ENCODE data around the gene NAALADL1. TPM values are rescaled to one million over a fixed set of nuclear protein-coding genes. Genes with fewer than 3 reads are reported as not detected.

NAALADL1 gene
- total RNA-seq, 4 donors from 2014 or later = 18.6 to 38.9 (median 29.1) TPM

DNA sequence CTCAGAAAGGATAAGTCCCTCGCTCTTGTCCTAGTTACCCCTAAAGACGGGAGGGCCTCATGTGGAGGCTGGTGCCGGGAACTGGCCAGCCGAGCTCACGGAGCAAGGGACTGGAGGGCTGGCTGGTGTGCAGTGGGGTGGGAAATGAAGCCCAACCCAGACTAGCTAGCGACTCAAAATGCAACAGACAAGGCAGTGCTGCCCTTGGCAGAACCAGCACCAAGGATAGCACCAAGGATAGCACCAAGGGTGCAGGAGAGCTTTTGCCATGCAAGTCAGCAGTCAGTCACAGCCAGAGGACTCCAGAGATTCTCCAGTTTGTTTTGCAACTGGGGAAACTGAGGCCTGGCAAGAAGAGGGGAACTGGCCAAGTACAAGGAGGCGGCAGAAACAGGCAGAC lies 55.1 kb downstream of the NAALADL1 start:
- Histone ChIP-seq H3K4me3 (no peak overlapping the region), H3K4me1 (no peaks in the 10 kb centered on the region), H3K27ac (no peak overlapping the region), H3K27me3 (no peaks in the 10 kb centered on the region), H3K9me3 (no peaks in the 10 kb centered on the region), H3K36me3 (no peaks in the 10 kb centered on the region)
- TF ChIP-seq EP300 (IDR thresholded peaks at IDR 0.05) (no peak), POLR2A (IDR thresholded peaks at IDR 0.05) (no peak)
- TF ChIP-seq, protein P1, sequence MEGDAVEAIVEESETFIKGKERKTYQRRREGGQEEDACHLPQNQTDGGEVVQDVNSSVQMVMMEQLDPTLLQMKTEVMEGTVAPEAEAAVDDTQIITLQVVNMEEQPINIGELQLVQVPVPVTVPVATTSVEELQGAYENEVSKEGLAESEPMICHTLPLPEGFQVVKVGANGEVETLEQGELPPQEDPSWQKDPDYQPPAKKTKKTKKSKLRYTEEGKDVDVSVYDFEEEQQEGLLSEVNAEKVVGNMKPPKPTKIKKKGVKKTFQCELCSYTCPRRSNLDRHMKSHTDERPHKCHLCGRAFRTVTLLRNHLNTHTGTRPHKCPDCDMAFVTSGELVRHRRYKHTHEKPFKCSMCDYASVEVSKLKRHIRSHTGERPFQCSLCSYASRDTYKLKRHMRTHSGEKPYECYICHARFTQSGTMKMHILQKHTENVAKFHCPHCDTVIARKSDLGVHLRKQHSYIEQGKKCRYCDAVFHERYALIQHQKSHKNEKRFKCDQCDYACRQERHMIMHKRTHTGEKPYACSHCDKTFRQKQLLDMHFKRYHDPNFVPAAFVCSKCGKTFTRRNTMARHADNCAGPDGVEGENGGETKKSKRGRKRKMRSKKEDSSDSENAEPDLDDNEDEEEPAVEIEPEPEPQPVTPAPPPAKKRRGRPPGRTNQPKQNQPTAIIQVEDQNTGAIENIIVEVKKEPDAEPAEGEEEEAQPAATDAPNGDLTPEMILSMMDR (IDR thresholded peaks at IDR 0.05) = no peak
- no peak for DNase-seq (ENCODE audit: low spot score in 2 of 2)
- 63% methylated on average over 7 of the region's 7 CpGs for WGBS, 2 donors

DNA sequence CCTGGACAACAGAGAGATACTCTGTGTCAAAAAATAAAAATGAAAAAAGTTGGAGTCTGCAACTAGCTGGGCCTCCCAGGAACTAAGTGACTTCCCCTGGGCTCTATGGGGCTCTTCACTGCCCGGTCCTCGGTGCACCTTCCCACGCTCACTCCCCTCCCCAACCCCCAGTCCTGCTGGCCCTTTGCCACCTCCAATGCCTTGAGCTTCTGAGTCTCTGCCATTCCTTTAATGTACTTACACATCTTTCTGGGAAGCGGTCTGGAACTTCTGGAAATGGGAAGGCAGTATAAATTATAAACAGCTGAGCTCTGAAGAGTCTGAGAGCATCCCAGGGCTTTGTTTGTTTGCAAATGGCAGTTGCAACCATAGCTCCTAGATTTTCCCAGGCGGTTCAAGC lies 55.6 kb downstream of the NAALADL1 start:
- WGBS, 2 donors = 45 to 48% methylated on average over 5 of the region's 5 CpGs
- no peak overlapping the region for H3K27ac ChIP-seq

DNA sequence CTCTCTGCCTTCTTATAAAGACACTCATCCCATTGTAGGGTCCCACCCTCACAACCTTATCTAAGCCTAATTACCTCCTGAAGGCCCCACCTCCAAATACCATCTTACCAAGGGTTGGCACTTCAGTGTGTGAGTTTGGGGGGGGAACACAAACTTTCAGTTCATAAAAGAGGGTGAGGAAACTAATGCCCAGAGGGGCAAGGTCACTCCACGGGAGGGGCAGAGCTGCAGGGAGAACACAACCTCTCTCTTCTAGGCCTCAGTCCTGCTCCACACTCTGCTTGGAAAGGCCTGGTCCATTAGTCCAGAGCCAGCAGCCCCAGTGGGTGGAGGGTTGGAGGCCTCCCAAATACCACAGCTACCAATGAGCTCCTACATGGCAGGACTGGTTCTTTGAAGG lies 58.9 kb downstream of the NAALADL1 start:
- H3K27ac ChIP-seq = peak overlapping the region in 1 of 4 donors; percentile 54
- no peaks in the 10 kb centered on the region for H3K36me3 ChIP-seq
- 60 to 67% methylated on average over 1 of the region's 1 CpG for WGBS, 2 donors
- H3K27me3 ChIP-seq = no peaks in the 10 kb centered on the region
- H3K4me3 ChIP-seq = no peak overlapping the region
- peaks cover 0 to 15% (median 4%) of the 10 kb centered on the region in 4 donors for H3K4me1 ChIP-seq
- no peak for TF ChIP-seq EP300 (IDR thresholded peaks at IDR 0.05)
- no peak for TF ChIP-seq POLR2A (IDR thresholded peaks at IDR 0.05)
- TF ChIP-seq, protein P1 (IDR thresholded peaks at IDR 0.05) = no peak
- H3K9me3 ChIP-seq = no peaks in the 10 kb centered on the region
- no peak for DNase-seq (ENCODE audit: low spot score in 2 of 2)

More for the DNA sequence above, 55.6 kb downstream of the NAALADL1 start:
- no peaks in the 10 kb centered on the region for H3K4me1 ChIP-seq
- no peak for DNase-seq (ENCODE audit: low spot score in 2 of 2)
- H3K9me3 ChIP-seq = no peaks in the 10 kb centered on the region
- H3K27me3 ChIP-seq = no peaks in the 10 kb centered on the region
- no peaks in the 10 kb centered on the region for H3K36me3 ChIP-seq
- TF ChIP-seq EP300 (IDR thresholded peaks at IDR 0.05) (no peak), POLR2A (IDR thresholded peaks at IDR 0.05) (no peak)
- TF ChIP-seq, protein P1 (IDR thresholded peaks at IDR 0.05) = no peak
- H3K4me3 ChIP-seq = no peak overlapping the region

DNA sequence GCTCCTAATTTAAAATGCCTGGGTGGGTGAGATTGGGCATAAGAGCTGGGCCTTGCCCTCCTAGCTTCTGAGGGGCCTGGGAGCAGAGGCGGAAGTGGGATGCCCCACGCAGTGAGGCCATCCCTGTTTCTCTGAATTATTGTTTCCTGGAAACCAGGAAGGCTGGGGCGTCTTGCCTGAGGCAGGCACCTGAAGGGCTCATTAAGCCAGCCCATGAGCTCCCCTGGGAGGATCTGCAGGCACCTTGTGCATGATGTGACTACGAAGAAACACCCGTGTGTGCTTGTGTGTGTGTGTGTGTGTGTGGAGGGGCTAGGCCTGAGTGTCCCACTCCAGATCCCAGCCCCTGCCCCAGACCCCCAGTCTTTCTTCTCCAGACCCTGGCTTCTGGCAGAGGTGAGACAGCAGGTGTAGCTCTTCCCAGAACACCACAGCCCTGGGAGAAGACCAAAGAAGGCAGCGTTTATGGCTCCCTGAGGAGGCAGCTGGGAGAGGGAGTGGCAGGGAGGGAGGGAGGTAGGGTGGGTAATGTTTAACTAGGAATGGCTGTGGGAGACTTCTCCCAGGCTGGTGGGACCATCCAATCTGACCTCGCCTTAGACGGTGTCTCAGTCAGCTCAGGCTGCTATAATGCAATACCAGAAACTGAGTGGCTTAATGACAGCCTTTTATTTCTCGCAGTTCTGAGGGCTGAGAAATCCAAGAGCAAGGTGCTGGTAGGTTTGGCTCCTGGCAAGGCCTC lies 59.5 kb downstream of the NAALADL1 start:
- Histone ChIP-seq H3K4me3 (no peak overlapping the region), H3K27me3 (no peaks in the 10 kb centered on the region), H3K9me3 (no peaks in the 10 kb centered on the region), H3K4me1 (peaks cover 0 to 15% (median 4%) of the 10 kb centered on the region in 4 donors), H3K36me3 (no peaks in the 10 kb centered on the region), H3K27ac (peak overlapping the region in 1 of 4 donors; percentile 54)
- DNase-seq (ENCODE audit: low spot score in 2 of 2) = no peak
- 62 to 77% methylated on average over 9 of the region's 9 CpGs for WGBS, 2 donors
- TF ChIP-seq EP300 (IDR thresholded peaks at IDR 0.05) (no peak), POLR2A (IDR thresholded peaks at IDR 0.05) (no peak)
- TF ChIP-seq, protein P1 (IDR thresholded peaks at IDR 0.05) = no peak

DNA sequence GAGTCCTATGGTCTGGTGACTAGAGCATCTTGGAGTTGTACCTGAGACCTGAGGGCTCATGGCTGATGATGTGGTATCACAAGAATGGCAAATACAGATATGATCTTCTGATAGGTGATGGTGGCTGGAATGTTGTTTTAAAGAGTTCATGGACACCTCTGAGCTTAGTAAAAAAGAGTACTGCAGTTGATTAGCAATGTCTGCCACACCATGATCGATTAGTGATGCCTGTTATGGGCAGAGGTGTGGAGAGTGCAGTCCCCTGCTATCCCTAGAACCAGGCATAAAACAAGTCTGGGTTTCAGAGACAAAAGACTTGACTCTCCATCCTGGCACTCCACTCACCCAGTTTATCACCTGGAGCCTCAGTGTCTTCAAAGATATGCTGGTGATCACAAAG lies 60.2 kb downstream of the NAALADL1 start:
- no peaks in the 10 kb centered on the region for H3K36me3 ChIP-seq
- H3K27ac ChIP-seq = peak overlapping the region in 1 of 4 donors; percentile 54
- no peak overlapping the region for H3K4me3 ChIP-seq
- no peaks in the 10 kb centered on the region for H3K9me3 ChIP-seq
- DNase-seq (ENCODE audit: low spot score in 2 of 2) = no peak
- no peaks in the 10 kb centered on the region for H3K27me3 ChIP-seq
- H3K4me1 ChIP-seq = peaks cover 0 to 15% (median 4%) of the 10 kb centered on the region in 4 donors
- WGBS, 2 donors = 93 to 100% methylated on average over 1 of the region's 1 CpG
- TF ChIP-seq EP300 (IDR thresholded peaks at IDR 0.05) (no peak), POLR2A (IDR thresholded peaks at IDR 0.05) (no peak)
- TF ChIP-seq, protein P1 (IDR thresholded peaks at IDR 0.05) = no peak
